ENCODE measurements around the gene ADSS1. TPM values are rescaled to one million over a fixed set of nuclear protein-coding genes. Genes with fewer than 3 reads are reported as not detected.

ADSS1 gene
- polyA plus RNA-seq, 1 of the 3 experiments (the other 2 are of a cell fraction), result 14.3 TPM

DNA sequence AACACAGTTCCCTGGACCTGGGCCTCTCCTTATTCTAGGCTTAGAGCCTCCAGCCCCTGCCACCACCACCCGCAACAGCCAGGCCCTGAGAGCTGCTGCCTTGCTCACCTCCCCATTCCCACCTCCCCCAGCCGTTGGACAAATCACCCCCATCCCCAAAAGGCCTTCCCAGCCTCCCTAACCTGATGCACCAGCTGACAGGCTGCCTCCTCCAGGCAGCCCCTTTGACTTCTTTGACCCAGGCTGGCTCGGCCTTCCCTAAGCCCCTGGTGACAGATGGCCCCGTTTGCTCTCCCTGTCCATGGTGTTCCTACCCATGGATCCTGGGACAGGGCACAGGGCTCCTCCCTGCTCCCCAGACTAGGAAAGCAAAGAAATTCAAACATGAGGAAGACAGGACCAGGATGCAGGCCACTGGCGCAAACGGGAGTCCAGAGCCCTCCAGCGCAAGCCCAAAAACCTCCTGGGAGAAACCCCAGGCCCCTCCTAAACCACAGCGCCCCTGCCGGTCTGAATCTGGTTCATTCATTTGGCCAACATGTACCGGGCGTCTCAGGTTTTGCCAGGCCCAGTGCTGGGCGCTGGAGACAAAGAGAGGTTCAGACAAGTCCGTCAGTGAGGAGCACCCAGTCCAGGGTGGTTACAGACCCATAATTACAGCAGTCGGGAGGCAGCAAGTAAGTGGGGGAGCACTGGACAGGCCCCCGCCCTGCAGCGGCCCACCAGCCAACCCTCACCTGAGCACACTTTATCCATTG, 69.1 kb downstream of the ADSS1 start (continued):
- TF ChIP-seq, protein P1, sequence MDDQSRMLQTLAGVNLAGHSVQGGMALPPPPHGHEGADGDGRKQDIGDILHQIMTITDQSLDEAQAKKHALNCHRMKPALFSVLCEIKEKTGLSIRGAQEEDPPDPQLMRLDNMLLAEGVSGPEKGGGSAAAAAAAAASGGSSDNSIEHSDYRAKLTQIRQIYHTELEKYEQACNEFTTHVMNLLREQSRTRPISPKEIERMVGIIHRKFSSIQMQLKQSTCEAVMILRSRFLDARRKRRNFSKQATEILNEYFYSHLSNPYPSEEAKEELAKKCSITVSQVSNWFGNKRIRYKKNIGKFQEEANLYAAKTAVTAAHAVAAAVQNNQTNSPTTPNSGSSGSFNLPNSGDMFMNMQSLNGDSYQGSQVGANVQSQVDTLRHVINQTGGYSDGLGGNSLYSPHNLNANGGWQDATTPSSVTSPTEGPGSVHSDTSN (IDR thresholded peaks at IDR 0.05), result no peak
- TF ChIP-seq, protein P2, sequence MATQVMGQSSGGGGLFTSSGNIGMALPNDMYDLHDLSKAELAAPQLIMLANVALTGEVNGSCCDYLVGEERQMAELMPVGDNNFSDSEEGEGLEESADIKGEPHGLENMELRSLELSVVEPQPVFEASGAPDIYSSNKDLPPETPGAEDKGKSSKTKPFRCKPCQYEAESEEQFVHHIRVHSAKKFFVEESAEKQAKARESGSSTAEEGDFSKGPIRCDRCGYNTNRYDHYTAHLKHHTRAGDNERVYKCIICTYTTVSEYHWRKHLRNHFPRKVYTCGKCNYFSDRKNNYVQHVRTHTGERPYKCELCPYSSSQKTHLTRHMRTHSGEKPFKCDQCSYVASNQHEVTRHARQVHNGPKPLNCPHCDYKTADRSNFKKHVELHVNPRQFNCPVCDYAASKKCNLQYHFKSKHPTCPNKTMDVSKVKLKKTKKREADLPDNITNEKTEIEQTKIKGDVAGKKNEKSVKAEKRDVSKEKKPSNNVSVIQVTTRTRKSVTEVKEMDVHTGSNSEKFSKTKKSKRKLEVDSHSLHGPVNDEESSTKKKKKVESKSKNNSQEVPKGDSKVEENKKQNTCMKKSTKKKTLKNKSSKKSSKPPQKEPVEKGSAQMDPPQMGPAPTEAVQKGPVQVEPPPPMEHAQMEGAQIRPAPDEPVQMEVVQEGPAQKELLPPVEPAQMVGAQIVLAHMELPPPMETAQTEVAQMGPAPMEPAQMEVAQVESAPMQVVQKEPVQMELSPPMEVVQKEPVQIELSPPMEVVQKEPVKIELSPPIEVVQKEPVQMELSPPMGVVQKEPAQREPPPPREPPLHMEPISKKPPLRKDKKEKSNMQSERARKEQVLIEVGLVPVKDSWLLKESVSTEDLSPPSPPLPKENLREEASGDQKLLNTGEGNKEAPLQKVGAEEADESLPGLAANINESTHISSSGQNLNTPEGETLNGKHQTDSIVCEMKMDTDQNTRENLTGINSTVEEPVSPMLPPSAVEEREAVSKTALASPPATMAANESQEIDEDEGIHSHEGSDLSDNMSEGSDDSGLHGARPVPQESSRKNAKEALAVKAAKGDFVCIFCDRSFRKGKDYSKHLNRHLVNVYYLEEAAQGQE (IDR thresholded peaks at IDR 0.05; ENCODE audit: low read depth, low read length), result no peak
- TF ChIP-seq GABPA (IDR thresholded peaks at IDR 0.05; ENCODE audit: low read depth) (no peak), NFIC (IDR thresholded peaks at IDR 0.05; ENCODE audit: borderline replicate concordance) (no peak), FOXJ3 (CRISPR knock-in tag; IDR thresholded peaks at IDR 0.05) (no peak)

DNA sequence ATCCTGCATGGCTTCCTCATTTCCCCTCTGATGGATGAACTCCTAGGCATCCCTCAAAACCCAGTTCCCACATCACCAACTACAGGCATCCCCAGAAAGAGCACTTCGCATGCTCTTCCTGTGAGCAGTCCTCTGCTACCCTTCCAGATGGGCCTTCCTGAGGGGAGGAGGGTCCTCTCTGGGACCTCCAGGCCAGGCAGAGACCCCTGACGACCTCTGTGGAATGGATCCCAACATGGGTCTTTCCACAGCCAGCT, 69.6 kb downstream of the ADSS1 start:
- ChIA-PET POLR2A (no interaction called here), CTCF (interaction anchor here (0.7 to 2.2 kb wide), 5 partner anchors 25 to 70 kb away, joined by 3 to 15 read pairs (median 8); partner anchors contain the start of gene ADSS1)
- no peaks in the 10 kb centered on the region for H3K9me2 ChIP-seq
- H2AFZ ChIP-seq (ENCODE audit: low read depth), result no peak overlapping the region
- H3K27me3 ChIP-seq (ENCODE audit: insufficient read depth), result no peaks in the 10 kb centered on the region
- DNase-seq, result no peak
- H3F3A ChIP-seq (replicated peaks; ENCODE audit: insufficient read depth), result peaks cover 4% of the 10 kb centered on the region
- no peaks in the 10 kb centered on the region for H3K9me3 ChIP-seq
- peak overlapping the region; percentile 79 to 84 for H3K4me3 ChIP-seq (ENCODE audit: low read depth in 2 of 2, low read length in 1 of 2)
- H4K20me1 ChIP-seq (ENCODE audit: insufficient read depth), result peaks cover 61% of the 10 kb centered on the region
- peak overlapping the region; percentile 85; the same call in 1 of the 2 replicates for H3K9ac ChIP-seq
- WGBS (ENCODE audit: low lambda C conversion rate), result 60% methylated on average over 1 of the region's 2 CpGs
- peak overlapping the region in 1 of 2 experiments; percentile 39; a peak in 1 of 4 replicates for H3K27ac ChIP-seq (ENCODE audit: low read depth in 2 of 2, low read length in 1 of 2)
- peaks cover 0 to 23% of the 10 kb centered on the region in 2 experiments for H3K36me3 ChIP-seq (replicated peaks in 1 of 2; ENCODE audit: control insufficient read depth in 1 of 2, insufficient read depth in 2 of 2, low read length in 1 of 2)
- peaks cover 4 to 41% of the 10 kb centered on the region in 2 experiments; a peak in 3 of 4 replicates for H3K4me1 ChIP-seq (ENCODE audit: control insufficient read depth in 1 of 2, insufficient read depth in 2 of 2, low read depth in 1 of 2, low read length in 1 of 2)
- peak overlapping the region; percentile 100 for H3K4me2 ChIP-seq
- H3K79me2 ChIP-seq (ENCODE audit: insufficient read depth), result peaks cover 63% of the 10 kb centered on the region
- TF ChIP-seq FOXM1 (IDR thresholded peaks at IDR 0.05; ENCODE audit: low read depth) (no peak), RCOR1 (IDR thresholded peaks at IDR 0.05; ENCODE audit: low read length) (no peak), RFX5 (IDR thresholded peaks at IDR 0.05; ENCODE audit: low read length) (no peak), FOSL2 (IDR thresholded peaks at IDR 0.05; ENCODE audit: borderline replicate concordance, low read depth) (no peak), RXRA (IDR thresholded peaks at IDR 0.05; ENCODE audit: borderline replicate concordance, low read depth) (no peak), GABPA (IDR thresholded peaks at IDR 0.05; ENCODE audit: low read depth) (no peak), NRF1 (IDR thresholded peaks at IDR 0.05; ENCODE audit: low read depth, low read length) (no peak), TAF1 (IDR thresholded peaks at IDR 0.05; ENCODE audit: borderline replicate concordance, low read depth, low read length) (no peak), POLR2AphosphoS5 (IDR thresholded peaks at IDR 0.05; ENCODE audit: low read depth, low read length) (no peak), SIN3A (IDR thresholded peaks at IDR 0.05; ENCODE audit: borderline replicate concordance, low read depth, low read length) (no peak), SMC3 (IDR thresholded peaks at IDR 0.05; ENCODE audit: low read depth, low read length) (no peak)
- TF ChIP-seq, protein P3, sequence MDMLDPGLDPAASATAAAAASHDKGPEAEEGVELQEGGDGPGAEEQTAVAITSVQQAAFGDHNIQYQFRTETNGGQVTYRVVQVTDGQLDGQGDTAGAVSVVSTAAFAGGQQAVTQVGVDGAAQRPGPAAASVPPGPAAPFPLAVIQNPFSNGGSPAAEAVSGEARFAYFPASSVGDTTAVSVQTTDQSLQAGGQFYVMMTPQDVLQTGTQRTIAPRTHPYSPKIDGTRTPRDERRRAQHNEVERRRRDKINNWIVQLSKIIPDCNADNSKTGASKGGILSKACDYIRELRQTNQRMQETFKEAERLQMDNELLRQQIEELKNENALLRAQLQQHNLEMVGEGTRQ (IDR thresholded peaks at IDR 0.05; ENCODE audit: borderline replicate concordance, low read depth, low read length), result no peak
- TF ChIP-seq, protein P4, sequence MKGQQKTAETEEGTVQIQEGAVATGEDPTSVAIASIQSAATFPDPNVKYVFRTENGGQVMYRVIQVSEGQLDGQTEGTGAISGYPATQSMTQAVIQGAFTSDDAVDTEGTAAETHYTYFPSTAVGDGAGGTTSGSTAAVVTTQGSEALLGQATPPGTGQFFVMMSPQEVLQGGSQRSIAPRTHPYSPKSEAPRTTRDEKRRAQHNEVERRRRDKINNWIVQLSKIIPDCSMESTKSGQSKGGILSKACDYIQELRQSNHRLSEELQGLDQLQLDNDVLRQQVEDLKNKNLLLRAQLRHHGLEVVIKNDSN (IDR thresholded peaks at IDR 0.05; ENCODE audit: borderline replicate concordance, low read depth), result no peak
- TF ChIP-seq, protein P2 (IDR thresholded peaks at IDR 0.05; ENCODE audit: low read depth, low read length), result no peak
- TF ChIP-seq, protein P5, sequence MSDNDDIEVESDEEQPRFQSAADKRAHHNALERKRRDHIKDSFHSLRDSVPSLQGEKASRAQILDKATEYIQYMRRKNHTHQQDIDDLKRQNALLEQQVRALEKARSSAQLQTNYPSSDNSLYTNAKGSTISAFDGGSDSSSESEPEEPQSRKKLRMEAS (IDR thresholded peaks at IDR 0.05; ENCODE audit: low read depth), result no peak
- TF ChIP-seq, protein P1 (IDR thresholded peaks at IDR 0.05), result no peak

Data from SK-N-SH (cell line).